Measurements from ENCODE around the gene BPIFB6. TPM values are rescaled to one million over a fixed set of nuclear protein-coding genes. Genes with fewer than 3 reads are reported as not detected.

The BPIFB6 gene
- total RNA-seq, 1 experiment from 2014 or later, result not detected

- BruUV-seq (replicated peaks), result no TSS peak
- POLR2A ChIA-PET (ENCODE audit: low non-redundant PET), result no interaction called here
- no peak for DNase-seq (ENCODE audit: low spot score)
- CTCF ChIA-PET, result no interaction called here
- no peak overlapping the region for H3K4me3 ChIP-seq (ENCODE audit: low read depth, low read length, poor library complexity, severe bottlenecking)
- peaks cover under 1% of the 10 kb centered on the region for H3K27me3 ChIP-seq (replicated peaks; ENCODE audit: insufficient read depth, low read depth, low read length, poor library complexity)
- intact Hi-C loops (cut with micrococcal nuclease; ENCODE audit: unreplicated experiment), result no loop called here
- no peak overlapping the region for H3K27ac ChIP-seq (ENCODE audit: low read depth, low read length, poor library complexity, severe bottlenecking)
- no peaks in the 10 kb centered on the region for H3K4me1 ChIP-seq (ENCODE audit: insufficient read depth, low read length, poor library complexity, severe bottlenecking)
- no peak for TF ChIP-seq CTCF (conservative IDR thresholded peaks at IDR 0.05; ENCODE audit: low read depth, low read length)
- no peak for TF ChIP-seq EZH2 (IDR thresholded peaks at IDR 0.05; ENCODE audit: borderline replicate concordance, low read depth, low read length, poor library complexity, severe bottlenecking)
- H3K9me3 ChIP-seq (ENCODE audit: low read depth, low read length, poor library complexity, severe bottlenecking), result no peaks in the 10 kb centered on the region
- H3K36me3 ChIP-seq (ENCODE audit: insufficient read depth, low read length, poor library complexity, severe bottlenecking), result no peaks in the 10 kb centered on the region
Measured at GRCh38 chr20:33024243-33024560, 7.2 kb upstream of the BPIFB6 start.

DNA sequence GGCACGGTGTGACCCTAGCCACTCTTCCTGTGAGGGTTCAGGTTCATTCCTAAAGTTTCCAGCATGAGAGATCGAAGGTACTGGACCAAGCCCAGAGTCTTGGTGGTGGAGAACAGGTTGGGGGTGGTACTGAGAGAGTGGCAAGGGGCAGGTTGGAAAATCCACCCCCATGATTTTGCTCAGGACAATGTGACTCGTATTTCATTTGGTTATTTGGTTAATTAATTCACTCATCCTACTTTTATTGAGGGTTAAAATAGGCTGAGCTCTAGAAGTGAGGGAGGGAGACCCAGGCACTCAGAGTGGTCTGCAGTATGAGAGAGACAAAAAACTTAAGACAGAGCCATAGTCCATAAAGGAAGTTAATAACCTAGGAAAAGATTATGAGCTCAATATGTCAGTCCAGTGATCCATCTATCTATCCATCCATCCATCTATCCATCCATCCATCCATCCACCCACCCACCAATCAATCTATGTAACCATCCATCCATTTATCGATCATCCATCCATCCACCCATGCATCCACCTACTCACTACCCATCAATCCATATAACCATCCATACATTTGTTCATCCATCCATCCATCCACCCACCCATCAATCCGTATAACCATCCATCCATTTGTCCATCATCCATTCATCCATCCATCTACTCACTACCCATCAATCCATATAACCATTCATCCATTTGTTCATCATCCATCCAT is 6.7 kb upstream of the BPIFB6 start:
- H3K4me3 ChIP-seq (ENCODE audit: low read depth, low read length, poor library complexity, severe bottlenecking), result no peak overlapping the region
- no TSS peak for BruUV-seq (replicated peaks)
- H3K27ac ChIP-seq (ENCODE audit: low read depth, low read length, poor library complexity, severe bottlenecking), result no peak overlapping the region
- POLR2A ChIA-PET (ENCODE audit: low non-redundant PET), result no interaction called here
- TF ChIP-seq EZH2 (IDR thresholded peaks at IDR 0.05; ENCODE audit: borderline replicate concordance, low read depth, low read length, poor library complexity, severe bottlenecking), result no peak
- CTCF ChIA-PET, result no interaction called here
- DNase-seq (ENCODE audit: low spot score), result no peak
- no peaks in the 10 kb centered on the region for H3K36me3 ChIP-seq (ENCODE audit: insufficient read depth, low read length, poor library complexity, severe bottlenecking)
- no peaks in the 10 kb centered on the region for H3K9me3 ChIP-seq (ENCODE audit: low read depth, low read length, poor library complexity, severe bottlenecking)
- intact Hi-C loops (cut with micrococcal nuclease; ENCODE audit: unreplicated experiment), result no loop called here
- peaks cover 5% of the 10 kb centered on the region for H3K27me3 ChIP-seq (replicated peaks; ENCODE audit: insufficient read depth, low read depth, low read length, poor library complexity)
- H3K4me1 ChIP-seq (ENCODE audit: insufficient read depth, low read length, poor library complexity, severe bottlenecking), result no peaks in the 10 kb centered on the region

- H3K4me3 ChIP-seq (ENCODE audit: low read depth, low read length, poor library complexity, severe bottlenecking), result no peak overlapping the region
- TF ChIP-seq CTCF (conservative IDR thresholded peaks at IDR 0.05; ENCODE audit: low read depth, low read length) (no peak), EZH2 (IDR thresholded peaks at IDR 0.05; ENCODE audit: borderline replicate concordance, low read depth, low read length, poor library complexity, severe bottlenecking) (no peak)
- no peaks in the 10 kb centered on the region for H3K9me3 ChIP-seq (ENCODE audit: low read depth, low read length, poor library complexity, severe bottlenecking)
- no peaks in the 10 kb centered on the region for H3K4me1 ChIP-seq (ENCODE audit: insufficient read depth, low read length, poor library complexity, severe bottlenecking)
- ChIA-PET POLR2A (ENCODE audit: low non-redundant PET) (no interaction called here), CTCF (no interaction called here)
- no peaks in the 10 kb centered on the region for H3K36me3 ChIP-seq (ENCODE audit: insufficient read depth, low read length, poor library complexity, severe bottlenecking)
- no peak for DNase-seq (ENCODE audit: low spot score)
- peaks cover 5% of the 10 kb centered on the region for H3K27me3 ChIP-seq (replicated peaks; ENCODE audit: insufficient read depth, low read depth, low read length, poor library complexity)
- no peak overlapping the region for H3K27ac ChIP-seq (ENCODE audit: low read depth, low read length, poor library complexity, severe bottlenecking)
- no TSS peak for BruUV-seq (replicated peaks)
- intact Hi-C loops (cut with micrococcal nuclease; ENCODE audit: unreplicated experiment), result no loop called here
Measured at GRCh38 chr20:33025318-33025876, 6.1 kb upstream of the BPIFB6 start.
